Activated T-cell treated with anti-CD3 and anti-CD28 coated beads for 1 hour (primary cell): ENCODE data around the gene TXLNB.

Experiments used
- DNase-seq: peaks from one replicate; pipeline ENCODE4 v3.0.0-alpha.2; 2020; ENCODE audit warnings: low read depth

The TXLNB gene

DNA sequence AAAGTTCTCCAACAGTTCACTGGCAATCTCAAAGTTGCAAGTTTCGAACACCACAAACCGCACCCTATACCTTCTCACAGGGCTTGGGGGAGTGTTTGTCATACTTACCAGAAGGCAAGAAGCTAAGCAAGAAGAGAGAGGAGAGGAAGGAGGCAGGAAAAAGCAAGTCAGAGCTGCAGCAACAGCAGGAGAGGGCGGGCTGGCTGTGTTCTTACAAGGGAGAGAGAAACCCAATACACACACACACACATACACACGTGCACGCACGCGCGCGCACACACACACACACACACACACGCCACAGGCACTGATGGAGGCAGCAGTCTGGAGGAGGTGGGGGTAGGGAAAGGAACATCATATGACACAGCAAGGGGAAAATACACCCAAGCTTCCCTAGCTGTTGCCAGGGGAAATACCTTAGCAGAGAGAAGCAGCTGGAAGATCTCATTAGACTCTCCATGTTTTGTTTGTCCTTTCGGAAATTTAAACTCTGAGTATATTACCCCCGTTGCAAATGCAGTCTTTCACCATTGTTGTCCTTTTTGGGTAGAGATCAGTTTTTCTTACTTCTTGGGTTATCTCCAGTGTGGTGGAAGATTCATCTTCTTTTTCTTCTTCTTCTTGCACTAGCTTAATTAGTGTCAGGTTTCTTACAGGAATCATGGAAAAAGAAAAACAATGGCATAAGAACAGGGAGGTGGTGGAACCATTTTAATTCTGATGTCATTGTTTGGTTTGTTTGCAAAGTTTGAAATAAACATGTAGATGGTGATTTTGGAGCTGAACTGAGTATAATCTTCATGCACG is at the start of gene TXLNB:
TXLNB (minus strand) TSS at position 186 of the 807 bp plus-strand sequence. CDS start 3,099 bp downstream, outside the sequence.
- DNase-seq: peak; percentile 66

DNA sequence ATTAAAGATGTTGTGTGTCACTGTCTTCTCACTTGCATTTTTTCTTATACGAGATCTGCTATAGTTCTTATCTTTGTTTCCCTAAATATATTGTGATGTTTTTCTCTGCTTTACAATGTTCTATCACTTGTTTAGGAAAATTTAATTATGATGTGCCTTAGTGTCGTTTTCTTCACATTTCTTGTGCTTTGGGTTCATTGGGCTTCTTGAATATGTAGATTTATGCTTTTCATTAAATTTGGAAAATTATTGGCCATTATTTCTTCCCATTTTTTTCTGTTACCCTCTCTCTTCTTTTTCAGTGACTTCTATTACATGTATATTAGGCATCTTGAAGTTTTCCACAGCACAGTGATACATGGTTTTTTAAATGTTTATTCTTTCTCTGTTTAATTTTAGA is 49.3 kb upstream of the TXLNB start:
- no peak for DNase-seq

DNA sequence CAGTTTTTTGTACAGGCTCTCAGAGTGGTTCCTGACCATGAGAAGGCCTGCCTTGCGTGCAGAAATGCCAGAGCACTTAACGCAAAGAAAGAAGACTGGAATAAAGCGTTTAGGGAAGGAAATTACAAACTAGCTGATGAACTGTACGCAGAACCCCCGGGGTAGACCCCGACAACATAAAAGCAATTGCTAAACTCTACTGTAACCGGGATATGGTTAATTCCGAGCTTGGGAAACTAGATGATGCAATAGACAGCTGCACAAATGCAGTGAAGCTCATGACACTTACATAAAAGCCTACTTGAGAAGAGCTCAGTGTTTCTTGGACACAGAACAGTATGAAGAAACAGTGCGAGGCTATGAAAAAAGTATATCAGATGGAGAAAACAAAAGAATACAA is 47.0 kb upstream of the TXLNB start:
- no peak for DNase-seq

DNA sequence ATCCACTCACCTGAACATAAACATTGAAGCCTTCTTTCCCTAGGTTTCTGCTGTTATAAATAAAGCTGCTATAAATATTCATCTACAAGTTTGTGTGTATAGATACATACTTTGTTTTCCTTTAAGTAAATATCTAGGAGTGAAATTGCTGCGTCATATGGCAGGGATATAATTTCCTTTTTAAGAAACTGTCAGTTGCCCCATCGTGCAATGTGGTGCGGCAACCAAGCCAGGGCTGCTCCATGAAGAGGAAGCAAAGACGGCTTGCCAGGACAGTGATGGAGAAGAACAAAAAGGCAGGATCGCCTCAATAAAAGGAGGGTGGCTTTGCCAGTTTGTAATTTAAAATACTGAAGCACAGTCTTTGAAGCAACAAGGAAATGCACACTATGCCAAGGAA is 46.0 kb upstream of the TXLNB start:
- no peak for DNase-seq

DNA sequence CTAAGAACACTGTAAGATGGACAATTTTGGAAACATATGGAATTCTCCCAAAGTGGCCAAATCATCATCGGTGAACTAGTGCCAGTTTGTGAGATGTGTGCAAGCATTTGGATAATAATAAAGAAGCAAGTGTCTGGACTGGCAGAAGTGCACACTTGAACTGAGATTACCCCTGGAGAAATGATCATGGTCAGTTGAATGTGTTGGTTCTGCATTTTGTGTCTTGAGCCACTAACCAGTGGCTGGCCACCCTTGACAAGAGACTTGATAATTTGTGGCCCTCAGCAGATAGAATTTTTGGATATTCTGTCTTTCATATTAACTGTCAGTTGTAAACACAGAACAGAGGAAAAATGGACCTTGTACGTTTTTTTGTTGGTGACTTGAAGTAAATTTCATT is 45.2 kb upstream of the TXLNB start:
- DNase-seq: no peak

DNA sequence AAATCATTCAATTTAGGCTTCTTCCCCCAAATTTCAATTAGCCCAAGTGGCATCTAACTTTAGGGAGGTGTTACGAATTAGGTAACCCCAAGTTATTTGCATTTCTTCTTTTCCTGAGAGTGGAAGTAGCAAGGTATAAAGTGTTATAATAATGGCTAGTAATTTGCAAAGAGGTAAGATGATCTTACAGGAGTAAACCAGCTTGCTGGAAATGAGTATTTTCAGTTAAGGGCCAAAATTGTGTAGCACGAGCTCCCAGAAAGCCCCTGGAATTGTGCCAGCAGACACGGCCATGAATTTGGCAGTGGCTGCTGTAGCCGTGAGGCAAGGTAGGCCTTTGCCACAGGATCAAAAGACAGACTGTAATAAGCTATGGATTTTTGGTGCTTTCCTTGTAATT is 44.7 kb upstream of the TXLNB start:
- DNase-seq: no peak

DNA sequence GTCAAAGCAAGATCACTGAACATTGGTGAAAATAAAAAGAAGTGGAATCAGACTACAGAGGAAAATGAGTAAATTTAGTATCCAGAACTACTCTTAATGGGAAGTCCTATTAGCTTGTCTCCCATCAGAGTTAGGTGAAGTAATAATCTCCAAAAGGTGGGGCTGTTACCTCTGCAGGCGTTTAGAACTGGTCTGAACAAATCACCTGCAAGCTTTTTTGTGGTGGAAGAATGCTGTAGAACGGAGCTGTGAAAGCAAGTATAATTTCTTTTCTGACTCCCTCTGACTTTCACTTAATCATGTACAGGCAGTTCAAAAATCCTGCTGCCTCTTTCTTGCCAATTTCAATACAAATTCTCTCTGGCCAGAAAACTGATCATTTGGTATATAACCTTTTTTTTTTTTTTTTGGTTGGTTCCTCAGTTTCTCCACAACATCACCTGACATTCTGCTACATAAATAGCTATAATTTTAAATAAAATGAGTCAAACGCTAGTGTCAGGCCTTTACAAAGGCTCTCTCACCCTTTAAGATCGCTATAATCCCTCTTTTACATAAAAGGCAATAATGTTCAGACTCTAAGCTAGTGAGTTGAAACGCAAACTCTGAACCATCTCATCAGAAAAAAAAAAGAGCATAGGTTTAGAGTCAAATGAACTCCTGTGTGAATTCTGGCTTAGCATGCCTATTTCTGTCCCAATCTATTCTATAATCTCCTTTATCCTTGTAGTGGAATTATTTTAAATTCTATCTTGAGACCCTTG is 43.8 kb upstream of the TXLNB start:
- DNase-seq: no peak

DNA sequence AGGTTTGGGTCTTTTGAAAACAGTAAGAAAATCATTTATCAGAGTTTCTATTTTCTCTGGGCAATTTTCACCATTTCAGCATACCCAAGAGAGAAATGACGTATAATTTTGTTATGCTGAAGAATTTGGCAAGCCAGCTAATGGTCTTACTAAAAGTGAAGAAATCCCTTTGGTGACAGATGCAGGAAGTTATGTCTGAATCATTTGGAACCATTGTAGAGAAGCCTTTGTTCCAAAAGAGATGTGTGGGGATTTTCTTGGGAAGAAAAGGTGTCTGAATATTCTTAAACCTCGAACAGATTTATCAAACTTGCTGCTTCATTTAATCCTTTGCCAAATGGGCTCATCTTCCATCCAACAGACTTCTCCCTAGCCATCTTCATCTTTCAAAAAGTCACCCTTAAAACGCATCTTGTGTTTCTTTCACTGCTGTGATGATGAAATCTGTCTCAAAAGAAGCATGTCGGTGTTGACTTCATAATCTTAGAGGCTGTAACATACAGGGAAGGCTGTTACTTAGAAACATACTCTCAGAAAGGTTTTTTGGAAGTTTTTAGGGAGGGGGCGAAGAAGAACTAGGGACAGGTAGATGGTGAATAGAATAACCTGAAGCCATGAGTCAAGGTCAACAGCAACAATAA is 43.1 kb upstream of the TXLNB start:
- DNase-seq: no peak

DNA sequence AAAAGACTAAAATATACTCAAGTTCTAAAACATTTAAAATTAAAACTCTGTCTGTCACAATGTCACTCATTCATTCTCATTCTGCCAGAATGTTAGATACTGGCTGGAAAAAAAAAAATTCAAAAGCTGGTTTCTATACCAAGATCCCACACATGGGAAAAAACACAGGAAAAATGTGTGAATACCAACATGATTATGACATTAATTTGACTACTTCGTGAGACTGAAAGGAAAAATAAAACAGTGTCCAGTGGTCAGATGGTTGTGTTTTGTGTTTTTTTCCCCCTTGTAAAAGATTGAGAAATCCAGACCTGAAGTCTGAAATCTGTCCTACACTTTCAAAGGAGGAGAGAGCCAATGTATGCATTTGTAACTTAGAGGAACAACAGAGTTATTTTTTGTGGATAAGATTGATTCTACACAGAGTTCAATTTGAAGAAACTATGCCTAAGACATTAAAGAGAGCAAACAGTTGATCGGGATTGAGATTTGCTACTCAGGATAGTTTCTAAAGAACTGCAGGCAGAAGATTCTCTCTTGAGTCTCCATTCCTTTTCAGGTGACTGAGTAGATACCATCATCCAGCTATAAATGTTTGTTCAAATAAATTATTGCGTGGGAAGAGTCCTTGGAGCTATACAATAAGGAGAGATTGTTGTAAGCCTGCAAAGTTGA is 39.2 kb upstream of the TXLNB start:
- no peak for DNase-seq

DNA sequence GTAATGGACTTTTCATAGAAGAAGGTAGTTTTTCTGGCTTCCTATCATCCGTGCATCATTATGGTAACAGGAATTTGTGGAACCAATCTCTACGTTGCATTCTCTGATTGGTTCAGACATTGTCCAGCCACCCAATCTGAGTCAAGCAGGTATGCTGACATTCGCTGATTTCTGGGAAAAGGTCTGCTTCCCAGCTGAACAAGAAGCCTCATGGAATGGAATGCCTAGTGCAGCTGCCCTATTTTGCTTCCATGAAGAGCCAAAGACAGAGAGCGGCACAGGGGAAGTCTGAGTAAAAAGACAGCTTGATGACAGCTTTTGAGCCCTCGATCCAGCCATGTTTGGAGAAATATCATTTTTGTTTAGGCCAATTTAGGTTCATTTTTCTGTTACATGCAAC is 38.5 kb upstream of the TXLNB start:
- no peak for DNase-seq

DNA sequence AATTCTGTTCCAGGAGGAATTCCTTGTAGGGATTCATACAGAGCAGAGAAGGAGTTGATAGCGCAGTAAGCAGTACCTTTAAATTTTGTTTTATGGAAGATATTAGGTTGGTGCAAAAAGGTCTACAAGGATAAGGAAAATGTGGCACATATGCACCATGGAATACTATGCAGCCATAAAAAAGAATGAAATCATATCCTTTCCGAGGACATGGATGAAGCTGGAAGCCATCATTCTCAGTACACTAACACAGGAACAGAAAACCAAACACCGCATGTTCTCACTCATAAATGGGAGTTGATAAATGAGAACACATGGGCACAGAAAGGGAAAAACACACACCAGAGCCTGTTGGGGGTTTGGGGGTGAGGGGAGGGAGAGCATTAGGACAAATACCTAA is 37.4 kb upstream of the TXLNB start:
- DNase-seq: no peak

DNA sequence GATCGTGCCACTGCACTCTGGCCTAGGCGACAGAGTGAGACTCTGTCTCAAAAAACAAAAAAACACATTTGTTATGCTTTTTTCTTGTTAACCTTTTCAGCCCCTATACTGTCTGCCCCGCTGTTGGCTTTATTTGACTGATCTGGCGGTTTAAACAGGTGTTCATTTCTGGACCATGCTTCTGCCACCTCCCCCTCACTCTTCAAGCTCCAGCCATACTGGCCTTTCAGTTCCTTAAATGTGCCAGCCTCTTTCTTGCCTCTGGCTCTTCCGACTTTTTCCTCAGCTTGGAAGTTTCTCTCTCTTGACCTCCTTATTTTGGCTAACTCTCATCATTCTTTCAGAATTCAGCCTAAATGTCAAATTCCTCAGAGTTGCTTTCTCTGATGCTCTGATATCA is 35.2 kb upstream of the TXLNB start:
- DNase-seq: no peak

DNA sequence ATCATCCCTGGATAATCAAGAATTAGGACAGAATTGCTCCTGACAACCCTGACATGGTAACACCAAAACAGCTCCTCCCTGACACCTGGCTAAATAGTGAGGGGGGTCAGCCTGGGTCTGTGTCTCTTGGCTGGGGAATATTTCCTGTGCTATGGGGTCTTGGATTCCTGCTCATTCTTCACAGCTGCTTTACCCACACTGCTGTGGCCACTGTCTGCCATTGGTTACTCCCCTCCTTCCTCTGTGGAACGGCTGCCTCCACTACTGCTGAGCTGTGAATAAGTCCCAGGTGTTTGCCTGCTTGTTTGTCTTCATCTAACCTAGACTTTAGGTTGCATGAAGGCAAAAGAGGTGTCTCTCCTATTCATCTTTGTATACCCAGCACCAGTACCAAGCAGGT is 33.9 kb upstream of the TXLNB start:
- DNase-seq: no peak

DNA sequence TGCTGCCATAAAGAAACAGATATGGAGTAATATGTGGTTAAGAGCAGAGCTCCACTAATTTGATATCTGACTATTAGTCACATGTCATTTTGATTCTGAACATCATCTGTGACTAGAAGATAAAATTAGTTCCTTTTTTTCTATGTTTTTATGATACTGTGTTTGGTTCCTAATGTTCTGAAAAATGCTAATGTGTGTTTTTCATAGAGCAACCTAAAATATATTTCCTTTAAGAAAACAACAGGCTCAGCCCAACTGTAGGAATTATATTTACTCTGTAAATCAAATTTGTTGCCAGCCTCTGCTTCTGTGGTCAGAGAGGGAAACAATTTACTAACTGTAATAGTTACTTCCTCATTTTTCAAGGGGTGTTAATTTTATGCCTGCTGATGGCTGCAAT is 33.3 kb upstream of the TXLNB start:
- no peak for DNase-seq

DNA sequence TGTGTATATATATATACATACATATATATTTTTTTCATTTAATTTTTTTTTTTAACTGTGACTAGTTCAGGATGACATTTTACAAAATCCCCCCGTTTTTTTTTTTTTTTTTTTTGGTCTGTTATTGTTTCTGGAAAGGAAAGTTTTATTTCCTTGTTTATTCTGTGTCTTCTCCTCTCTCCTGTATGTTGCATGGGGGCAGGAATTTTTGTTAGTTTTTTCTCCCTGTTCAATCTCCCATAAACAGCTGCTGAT is 32.4 kb upstream of the TXLNB start:
- DNase-seq: no peak

DNA sequence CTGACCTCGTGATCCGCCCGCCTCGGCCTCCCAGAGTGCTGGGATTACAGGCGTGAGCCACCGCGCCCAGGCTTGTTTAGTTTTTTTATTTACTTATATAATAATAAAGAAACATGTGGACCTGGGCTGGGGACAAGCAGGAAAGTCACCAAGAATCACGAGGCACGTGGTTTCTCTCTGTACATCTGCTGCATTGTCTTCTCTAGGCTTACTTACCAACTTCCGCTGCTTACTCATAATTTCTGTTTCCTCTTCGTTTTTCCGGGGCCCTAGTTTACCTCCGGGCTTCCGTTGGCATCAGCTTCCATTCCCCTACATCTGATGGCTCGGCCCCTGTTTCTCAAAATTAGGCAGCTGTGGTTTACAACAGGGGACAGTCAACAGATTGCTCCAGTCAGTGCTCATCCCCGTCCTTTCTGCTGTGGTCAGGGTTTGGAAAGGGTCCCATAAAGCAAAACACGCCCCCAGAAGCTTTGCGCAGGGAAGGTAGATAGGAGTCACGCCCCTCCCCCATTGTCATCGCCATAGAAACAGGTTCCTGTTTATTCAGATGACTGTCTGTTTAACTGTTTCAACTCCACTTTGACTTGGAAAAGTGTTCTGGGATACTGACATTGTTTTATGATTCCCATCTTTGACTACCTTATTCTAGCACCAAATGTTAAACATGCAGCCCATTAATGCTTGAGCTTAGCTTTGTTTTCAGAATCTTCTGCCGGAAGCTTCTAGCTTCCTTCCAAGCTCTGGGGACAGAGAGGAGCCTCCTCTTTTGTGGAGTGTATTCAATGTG is 31.9 kb upstream of the TXLNB start:
- DNase-seq: peak; percentile 65

DNA sequence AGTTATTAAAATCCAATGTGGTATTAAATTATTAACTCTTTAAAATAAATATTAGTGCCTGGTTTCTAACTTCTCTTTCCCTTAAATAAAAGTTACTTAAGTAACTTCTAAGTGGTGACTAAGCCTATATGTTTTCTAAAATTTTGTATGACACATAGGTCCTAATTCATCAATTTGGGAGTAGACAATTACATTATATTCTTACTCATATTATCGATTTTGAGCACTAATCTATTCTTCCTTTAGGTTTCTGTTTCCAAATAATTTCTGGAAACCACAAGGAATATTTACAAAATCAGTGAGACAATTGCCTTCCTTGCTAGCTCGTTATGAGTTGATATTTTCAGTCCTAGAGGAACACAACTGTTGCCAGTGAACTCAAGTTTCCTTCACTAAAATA is 28.3 kb upstream of the TXLNB start:
- DNase-seq: no peak

DNA sequence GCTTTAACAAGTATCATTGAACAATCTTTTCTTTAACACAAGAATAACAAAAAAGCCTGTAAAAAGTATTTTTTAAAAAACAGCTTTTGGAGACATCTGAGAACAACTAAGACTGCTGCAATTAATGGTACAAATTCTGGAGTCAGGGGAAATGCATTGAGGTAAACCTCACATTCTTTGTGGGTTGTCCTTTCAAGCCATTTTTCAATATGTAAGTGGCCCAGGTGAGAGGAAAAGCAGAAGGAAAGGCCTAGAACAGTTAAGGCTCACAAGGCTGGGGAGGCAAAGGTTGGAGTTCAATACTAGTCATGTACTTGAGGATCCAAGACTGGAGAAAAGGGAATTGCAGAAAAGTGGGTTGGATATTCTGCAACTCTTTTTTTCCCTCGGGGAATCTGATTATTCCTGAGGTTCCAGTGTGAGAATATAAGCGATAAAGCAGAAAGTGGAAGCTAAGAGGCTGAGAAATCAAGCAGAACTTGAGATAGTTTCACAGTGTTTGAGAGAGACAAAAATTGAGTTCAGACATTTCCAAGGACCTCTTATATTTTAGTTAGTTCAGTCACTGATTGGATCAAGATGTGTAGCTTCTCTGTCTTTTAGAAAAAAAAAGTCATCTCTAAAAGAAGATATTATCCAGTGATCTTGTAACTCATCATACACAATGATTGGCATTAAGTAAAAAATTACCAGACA is 25.0 kb upstream of the TXLNB start:
- no peak for DNase-seq

DNA sequence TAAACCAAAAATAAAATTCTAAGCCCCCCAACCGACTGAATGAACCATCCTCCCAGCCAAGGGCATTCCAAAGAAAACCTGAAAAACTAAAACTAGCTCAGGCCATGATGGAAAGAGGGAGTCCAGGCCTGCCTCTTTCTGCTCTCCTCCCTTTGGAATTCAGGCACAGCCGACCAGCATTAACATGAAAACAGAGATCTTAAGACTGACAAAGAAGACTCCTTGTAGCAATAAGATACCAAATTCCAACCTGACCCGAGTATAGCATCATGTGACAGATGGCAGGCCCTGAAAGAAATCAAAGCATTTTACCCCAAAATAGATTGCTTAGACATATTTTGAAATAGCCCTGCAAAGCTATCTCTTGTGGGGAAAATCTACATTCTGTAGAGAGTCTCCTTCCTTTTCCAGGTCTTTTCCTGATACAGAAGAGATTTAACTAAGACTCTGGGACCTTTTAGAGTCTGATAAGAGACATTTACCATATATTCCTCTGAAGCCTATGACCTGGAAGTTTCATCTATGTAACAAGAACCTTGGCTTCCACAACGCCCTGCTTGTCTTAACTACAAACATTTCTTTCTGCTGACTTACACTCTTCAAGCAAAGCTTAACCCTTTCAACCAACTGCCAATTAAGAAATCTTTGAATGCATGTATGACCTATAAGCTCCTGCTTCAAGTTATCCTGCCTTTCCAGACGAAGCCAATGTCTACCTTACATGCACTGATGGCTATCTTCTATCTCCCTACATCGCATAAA is 22.2 kb upstream of the TXLNB start:
- DNase-seq: no peak

DNA sequence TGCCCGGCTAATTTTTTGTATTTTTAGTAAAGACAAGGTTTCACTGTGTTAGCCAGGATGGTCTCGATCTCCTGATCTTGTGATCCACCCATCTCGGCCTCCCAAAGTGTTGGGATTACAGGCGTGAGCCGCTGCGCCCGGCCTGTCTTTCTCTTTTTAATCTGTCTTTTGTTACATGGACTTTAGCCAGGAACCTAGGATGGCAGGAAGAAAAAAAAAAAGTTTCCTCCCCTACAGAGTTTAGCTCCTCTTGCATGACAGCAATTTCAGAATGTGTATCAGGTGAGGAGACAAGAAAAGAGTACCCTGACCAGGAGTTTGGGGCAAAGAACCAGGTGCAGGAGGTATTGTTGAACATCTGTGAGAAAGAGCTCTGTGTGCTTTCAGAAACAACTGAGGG is 21.4 kb upstream of the TXLNB start:
- no peak for DNase-seq

DNA sequence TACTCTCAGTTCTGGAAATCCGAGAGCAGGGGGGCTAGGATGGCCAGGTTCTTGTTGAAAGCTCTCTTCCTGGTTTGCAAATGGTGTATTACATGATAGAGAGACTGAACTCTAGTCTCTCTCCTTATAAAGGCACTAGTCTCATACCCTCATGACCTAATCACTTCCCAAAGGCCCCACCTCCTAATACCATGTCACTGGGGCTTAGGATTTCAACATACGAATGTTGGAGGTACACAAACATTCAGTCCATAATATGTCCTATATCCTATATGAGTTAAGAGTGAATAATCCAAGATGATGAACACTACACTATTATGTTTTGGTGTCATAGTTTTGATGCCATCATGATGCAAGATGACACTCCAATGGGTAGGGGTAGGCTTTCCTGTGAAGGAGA is 20.0 kb upstream of the TXLNB start:
- DNase-seq: no peak
